ENCODE results near the gene HAVCR2. TPM values are rescaled to one million over a fixed set of nuclear protein-coding genes. Genes with fewer than 3 reads are reported as not detected.
"Not testable (repeated sequence)": the region's sequence is repeated elsewhere in the genome, so short reads cannot be mapped to it uniquely, and the experiment has no call there.

The HAVCR2 gene
- total RNA-seq, 1 donor from 2014 or later, result 1.5 TPM

GRCh38 chr5:157059093-157059539, 49.7 kb downstream of the HAVCR2 start, which contains the start of gene HAVCR1:
Gene HAVCR1 (minus strand): TSS chr5:157059116. CDS start chr5:157057943, 1,173 bp downstream.
- H3K36me3 ChIP-seq (ENCODE audit: control insufficient read depth, insufficient read depth, low read length), result no peaks in the 10 kb centered on the region
- no peak within 1 kb of the TSS for H3K4me3 ChIP-seq (ENCODE audit: low read depth, low read length)
- no peaks in the 10 kb centered on the region for H3K27me3 ChIP-seq (ENCODE audit: control insufficient read depth, insufficient read depth, low read length)
- TF ChIP-seq CTCF (IDR thresholded peaks at IDR 0.05; ENCODE audit: insufficient read depth, low read length, poor library complexity, severe bottlenecking), result no peak
- DNase-seq (ENCODE audit: low read depth), result peak; percentile 94

- DNase-seq (ENCODE audit: low read depth), result no peak
- peak overlapping the region; percentile 8 for H3K4me3 ChIP-seq (ENCODE audit: low read depth, low read length)
- no peaks in the 10 kb centered on the region for H3K36me3 ChIP-seq (ENCODE audit: control insufficient read depth, insufficient read depth, low read length)
- TF ChIP-seq CTCF (IDR thresholded peaks at IDR 0.05; ENCODE audit: insufficient read depth, low read length, poor library complexity, severe bottlenecking), result no peak
- H3K27me3 ChIP-seq (ENCODE audit: control insufficient read depth, insufficient read depth, low read length), result no peaks in the 10 kb centered on the region
Observed at GRCh38 chr5:157057459-157058370, 51.1 kb downstream of the HAVCR2 start.

- not testable (repeated sequence) for H3K27me3 ChIP-seq (ENCODE audit: control insufficient read depth, insufficient read depth, low read length)
Observed at GRCh38 chr5:157056848-157057247, 52.0 kb downstream of the HAVCR2 start.

GRCh38 chr5:157051604-157052245, 57.1 kb downstream of the HAVCR2 start:
- H3K36me3 ChIP-seq (ENCODE audit: control insufficient read depth, insufficient read depth, low read length), result peaks cover 2% of the 10 kb centered on the region
- no peak for DNase-seq (ENCODE audit: low read depth)
- TF ChIP-seq CTCF (IDR thresholded peaks at IDR 0.05; ENCODE audit: insufficient read depth, low read length, poor library complexity, severe bottlenecking), result no peak
- no peaks in the 10 kb centered on the region for H3K27me3 ChIP-seq (ENCODE audit: control insufficient read depth, insufficient read depth, low read length)
- no peak overlapping the region for H3K4me3 ChIP-seq (ENCODE audit: low read depth, low read length)

More at GRCh38 chr5:157056848-157057247, 52.0 kb downstream of the HAVCR2 start:
- DNase-seq (ENCODE audit: low read depth); H3K4me3 ChIP-seq (ENCODE audit: low read depth, low read length); H3K36me3 ChIP-seq (ENCODE audit: control insufficient read depth, insufficient read depth, low read length): not testable (repeated sequence)

- no peak overlapping the region for H3K4me3 ChIP-seq (ENCODE audit: low read depth, low read length)
- TF ChIP-seq CTCF (IDR thresholded peaks at IDR 0.05; ENCODE audit: insufficient read depth, low read length, poor library complexity, severe bottlenecking), result no peak
- DNase-seq (ENCODE audit: low read depth), result no peak
Observed at GRCh38 chr5:157050050-157050449, 58.8 kb downstream of the HAVCR2 start.

GRCh38 chr5:157049605-157050004, 59.2 kb downstream of the HAVCR2 start:
- Histone ChIP-seq H3K36me3 (ENCODE audit: control insufficient read depth, insufficient read depth, low read length) (peaks cover 2% of the 10 kb centered on the region), H3K27me3 (ENCODE audit: control insufficient read depth, insufficient read depth, low read length) (no peaks in the 10 kb centered on the region), H3K4me3 (ENCODE audit: low read depth, low read length) (no peak overlapping the region)
- TF ChIP-seq CTCF (IDR thresholded peaks at IDR 0.05; ENCODE audit: insufficient read depth, low read length, poor library complexity, severe bottlenecking), result no peak
- DNase-seq (ENCODE audit: low read depth), result peak; percentile 85

More at GRCh38 chr5:157050050-157050449, 58.8 kb downstream of the HAVCR2 start:
- Histone ChIP-seq H3K36me3 (ENCODE audit: control insufficient read depth, insufficient read depth, low read length) (peaks cover 2% of the 10 kb centered on the region), H3K27me3 (ENCODE audit: control insufficient read depth, insufficient read depth, low read length) (no peaks in the 10 kb centered on the region)

Data from kidney epithelial cell (primary cell).